HFFc6 (cell line): ENCODE data around the gene PYCR2. TPM values are rescaled to one million over a fixed set of nuclear protein-coding genes. Genes with fewer than 3 reads are reported as not detected.

ENCODE experiments used
- DNase-seq: peaks from one replicate; pipeline ENCODE4 v3.0.0-alpha.2; 2018
- H3K27ac Mint-ChIP-seq: 2 replicates; pipeline ENCODE4 v1.8.0; 2020; ENCODE audit warnings: mild to moderate bottlenecking, mixed read lengths
- H3K27me3 Mint-ChIP-seq: 2 replicates; pipeline ENCODE4 v1.8.0; 2021; ENCODE audit warnings: mild to moderate bottlenecking, moderate library complexity, mixed read lengths; ENCODE audit not compliant: insufficient read depth
- H3K36me3 Mint-ChIP-seq: 2 replicates; pipeline ENCODE4 v1.8.0; 2021; ENCODE audit warnings: low read depth, mixed read lengths
- H3K4me1 Mint-ChIP-seq: 2 replicates; pipeline ENCODE4 v1.8.0; 2020; ENCODE audit warnings: low read depth, mixed read lengths
- H3K4me3 Mint-ChIP-seq: 2 replicates; pipeline ENCODE4 v1.8.0; 2020; ENCODE audit warnings: mild to moderate bottlenecking, moderate library complexity, mixed read lengths
- H3K9me3 Mint-ChIP-seq: 2 replicates; pipeline ENCODE4 v1.8.0; 2020; ENCODE audit warnings: mild to moderate bottlenecking, mixed read lengths
- total RNA-seq, 6 experiments: library from RNA; stranded (reverse); fragmentation: NEBNext Ultra II Directional; extraction: Animal tissue kit (Norgen Biotek cat#: 25700); gene quantifications; 2 replicates in 1 of 6; 3 replicates in 5 of 6; pipeline ENCODE4 v1.2.3, GENCODE V29; 2021
- TF ChIP-seq, protein P1 (sequence below): fragments of 200-600 bp; sonication (generic); IDR thresholded peaks from 2 replicates; pipeline ENCODE4 v1.5.0; 2021; ENCODE audit warnings: antibody characterized with exemption, mild to moderate bottlenecking

PYCR2 gene
- total RNA-seq, 6 experiments from 2014 or later: 50.7 to 56.3 (median 52.8) TPM

DNA sequence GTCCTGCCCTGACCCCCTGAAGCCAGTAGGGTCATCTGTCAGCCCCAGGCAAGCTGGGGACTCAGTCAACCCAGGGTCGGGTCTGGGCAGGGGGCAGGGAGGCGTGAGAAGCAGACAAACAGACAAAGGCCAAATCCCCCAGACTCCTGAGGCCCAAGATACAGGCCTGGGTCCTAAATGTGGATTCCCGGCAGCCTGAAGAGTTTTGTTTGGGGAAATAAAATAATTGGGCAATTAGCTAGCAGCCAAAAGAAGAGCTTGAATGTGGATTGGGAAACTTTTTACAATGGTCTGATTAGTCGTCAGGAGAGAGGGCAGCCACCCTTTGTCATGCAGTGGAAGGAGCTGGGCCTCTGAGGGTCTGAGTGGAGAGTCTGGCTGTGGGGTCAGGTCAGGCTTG is 21.5 kb upstream of the PYCR2 start:
- Mint-ChIP-seq H3K27me3 (peaks cover 43% of the 10 kb centered on the region), H3K27ac (no peak overlapping the region), H3K4me1 (no peaks in the 10 kb centered on the region; the same call in 1 of the 2 replicates), H3K36me3 (no peaks in the 10 kb centered on the region), H3K4me3 (no peak overlapping the region), H3K9me3 (no peaks in the 10 kb centered on the region)
- TF ChIP-seq, protein P1, sequence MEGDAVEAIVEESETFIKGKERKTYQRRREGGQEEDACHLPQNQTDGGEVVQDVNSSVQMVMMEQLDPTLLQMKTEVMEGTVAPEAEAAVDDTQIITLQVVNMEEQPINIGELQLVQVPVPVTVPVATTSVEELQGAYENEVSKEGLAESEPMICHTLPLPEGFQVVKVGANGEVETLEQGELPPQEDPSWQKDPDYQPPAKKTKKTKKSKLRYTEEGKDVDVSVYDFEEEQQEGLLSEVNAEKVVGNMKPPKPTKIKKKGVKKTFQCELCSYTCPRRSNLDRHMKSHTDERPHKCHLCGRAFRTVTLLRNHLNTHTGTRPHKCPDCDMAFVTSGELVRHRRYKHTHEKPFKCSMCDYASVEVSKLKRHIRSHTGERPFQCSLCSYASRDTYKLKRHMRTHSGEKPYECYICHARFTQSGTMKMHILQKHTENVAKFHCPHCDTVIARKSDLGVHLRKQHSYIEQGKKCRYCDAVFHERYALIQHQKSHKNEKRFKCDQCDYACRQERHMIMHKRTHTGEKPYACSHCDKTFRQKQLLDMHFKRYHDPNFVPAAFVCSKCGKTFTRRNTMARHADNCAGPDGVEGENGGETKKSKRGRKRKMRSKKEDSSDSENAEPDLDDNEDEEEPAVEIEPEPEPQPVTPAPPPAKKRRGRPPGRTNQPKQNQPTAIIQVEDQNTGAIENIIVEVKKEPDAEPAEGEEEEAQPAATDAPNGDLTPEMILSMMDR: no peak
- no peak for DNase-seq

DNA sequence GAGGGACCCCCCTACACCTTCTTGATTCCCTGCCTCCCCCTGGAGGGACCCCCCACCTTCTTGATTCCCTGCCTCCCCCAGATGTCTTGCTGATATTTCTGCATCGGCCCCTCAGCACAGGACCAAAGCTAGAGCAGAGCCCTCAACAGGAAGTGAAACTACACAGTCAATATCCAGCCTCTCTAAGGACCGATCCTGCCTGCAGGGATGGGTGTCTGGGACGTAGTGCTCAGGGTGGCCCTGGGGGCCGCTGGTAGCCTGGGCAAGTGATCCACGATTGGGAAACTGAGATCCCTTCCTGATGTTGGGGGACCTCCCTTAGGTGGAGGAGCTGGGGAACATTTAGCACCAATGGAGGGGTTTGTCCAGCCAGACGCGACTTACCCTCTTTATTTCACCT is 20.9 kb upstream of the PYCR2 start:
- H3K27me3 Mint-ChIP-seq: peaks cover 40% of the 10 kb centered on the region
- no peak overlapping the region for H3K27ac Mint-ChIP-seq
- TF ChIP-seq, protein P1: no peak
- no peaks in the 10 kb centered on the region for H3K9me3 Mint-ChIP-seq
- DNase-seq: no peak
- no peaks in the 10 kb centered on the region; the same call in 1 of the 2 replicates for H3K4me1 Mint-ChIP-seq
- H3K36me3 Mint-ChIP-seq: no peaks in the 10 kb centered on the region
- no peak overlapping the region for H3K4me3 Mint-ChIP-seq

DNA sequence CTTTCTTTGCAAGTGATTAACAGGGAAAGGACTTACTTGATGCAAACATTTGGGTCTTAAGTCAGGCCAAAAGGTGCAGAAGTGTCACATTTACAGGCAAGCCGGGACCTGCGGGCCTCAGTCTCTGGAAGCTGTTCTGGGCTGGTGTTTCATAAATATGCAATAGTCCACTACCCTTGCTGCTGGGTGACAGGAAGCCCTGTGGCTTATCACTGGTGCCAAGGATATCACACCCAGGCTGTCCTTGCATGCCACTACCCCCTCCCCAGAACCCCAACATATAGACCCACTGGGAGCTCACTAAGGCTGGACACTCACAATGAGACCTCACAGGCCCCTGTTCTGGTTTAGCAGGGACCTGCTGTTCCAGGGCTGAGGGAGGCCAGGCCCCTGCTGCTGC is 20.3 kb upstream of the PYCR2 start:
- no peaks in the 10 kb centered on the region for H3K9me3 Mint-ChIP-seq
- H3K27me3 Mint-ChIP-seq: peaks cover 35% of the 10 kb centered on the region
- H3K4me1 Mint-ChIP-seq: no peaks in the 10 kb centered on the region; the same call in 1 of the 2 replicates
- H3K36me3 Mint-ChIP-seq: no peaks in the 10 kb centered on the region
- H3K27ac Mint-ChIP-seq: no peak overlapping the region
- H3K4me3 Mint-ChIP-seq: no peak overlapping the region
- TF ChIP-seq, protein P1: no peak
- DNase-seq: no peak

DNA sequence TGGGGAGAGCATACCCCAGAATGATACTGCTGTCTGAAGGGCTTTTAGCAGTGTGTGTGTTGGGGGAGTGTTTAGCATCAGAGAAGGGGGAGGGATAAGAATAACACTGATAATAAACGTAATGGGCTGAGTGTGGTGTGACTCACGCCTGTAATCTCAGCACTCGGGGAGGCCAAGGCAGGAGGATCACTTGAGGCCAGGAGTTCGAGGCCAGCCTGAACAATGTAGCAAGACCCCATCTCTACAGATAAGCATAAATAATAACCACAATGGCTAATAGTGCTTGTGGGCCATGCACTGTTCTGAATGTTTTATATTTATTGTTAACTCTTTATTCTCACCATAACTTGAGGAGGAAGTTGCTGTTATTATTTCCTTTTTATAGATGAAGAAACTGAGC is 19.5 kb upstream of the PYCR2 start:
- Mint-ChIP-seq H3K9me3 (no peaks in the 10 kb centered on the region), H3K27me3 (peaks cover 30% of the 10 kb centered on the region), H3K36me3 (no peaks in the 10 kb centered on the region), H3K4me3 (no peak overlapping the region), H3K4me1 (no peaks in the 10 kb centered on the region; the same call in 1 of the 2 replicates), H3K27ac (no peak overlapping the region)
- DNase-seq: no peak
- TF ChIP-seq, protein P1: no peak

DNA sequence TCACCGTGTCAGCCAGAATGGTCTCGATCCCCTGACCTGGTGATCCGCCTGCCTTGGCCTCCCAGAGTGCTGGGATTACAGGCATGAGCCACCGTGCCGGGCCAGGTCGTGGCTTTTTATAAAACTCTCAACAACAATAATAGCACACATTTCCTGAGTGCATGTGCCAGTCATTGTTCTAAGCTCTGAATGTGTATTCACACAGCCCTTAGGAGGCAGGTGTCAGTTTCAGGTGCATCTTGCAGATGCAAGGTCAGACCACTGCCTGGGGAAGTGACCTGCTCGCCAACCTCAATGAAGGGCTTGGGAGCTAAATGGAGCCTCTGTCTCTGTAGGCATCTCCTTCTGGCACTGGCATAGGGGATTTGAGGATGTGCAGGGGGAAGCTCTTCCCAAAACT is 18.5 kb upstream of the PYCR2 start:
- Mint-ChIP-seq H3K27me3 (peaks cover 25% of the 10 kb centered on the region), H3K9me3 (no peaks in the 10 kb centered on the region), H3K4me1 (no peaks in the 10 kb centered on the region; the same call in 1 of the 2 replicates), H3K27ac (no peak overlapping the region), H3K36me3 (no peaks in the 10 kb centered on the region), H3K4me3 (no peak overlapping the region)
- TF ChIP-seq, protein P1: no peak
- no peak for DNase-seq

DNA sequence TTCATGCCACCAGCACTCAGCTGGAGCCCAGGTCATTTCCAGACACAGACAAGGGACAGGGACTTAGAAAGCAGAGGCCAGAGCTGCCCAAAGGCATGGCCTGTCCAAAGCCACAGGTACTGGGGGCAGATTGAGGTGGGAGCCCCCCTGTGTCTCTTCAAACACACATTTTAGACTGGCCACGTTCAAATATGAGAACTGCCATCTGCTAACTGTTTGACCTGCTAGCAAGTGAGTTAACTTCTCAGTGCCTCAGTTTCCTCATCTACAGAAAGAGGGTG is 17.8 kb upstream of the PYCR2 start:
- Mint-ChIP-seq H3K36me3 (no peaks in the 10 kb centered on the region), H3K27me3 (peaks cover 18% of the 10 kb centered on the region), H3K27ac (no peak overlapping the region), H3K4me1 (no peaks in the 10 kb centered on the region; the same call in 1 of the 2 replicates), H3K4me3 (no peak overlapping the region), H3K9me3 (no peaks in the 10 kb centered on the region)
- TF ChIP-seq, protein P1: no peak
- no peak for DNase-seq
